GM20000 (cell line): ENCODE measurements around the gene SPATA12.

Source experiments
- DNase-seq: peaks from one replicate; pipeline ENCODE4 v3.0.0; 2012; ENCODE audit warnings: low spot score
- CTCF ChIP-seq: IDR thresholded peaks from 2 replicates; pipeline ENCODE4 v1.5.1; 2012; ENCODE audit warnings: mild to moderate bottlenecking, control low read depth; ENCODE audit errors: extremely low read depth, missing control alignments

Gene SPATA12

GRCh38 chr3:57064001-57064400 lies 3.5 kb downstream of the SPATA12 start:
- no peak for DNase-seq
- no peak for TF ChIP-seq CTCF

GRCh38 chr3:57064572-57064971 lies 4.1 kb downstream of the SPATA12 start:
- DNase-seq: no peak
- no peak for TF ChIP-seq CTCF

GRCh38 chr3:57065588-57065987 lies 5.1 kb downstream of the SPATA12 start:
- TF ChIP-seq CTCF: no peak
- DNase-seq: no peak

GRCh38 chr3:57066471-57066870 lies 6.0 kb downstream of the SPATA12 start:
- TF ChIP-seq CTCF: no peak

GRCh38 chr3:57068437-57069089 lies 8.1 kb downstream of the SPATA12 start:
- peak; percentile 87 for DNase-seq
- no peak for TF ChIP-seq CTCF

More at GRCh38 chr3:57066471-57066870, 6.0 kb downstream of the SPATA12 start:
- no peak for DNase-seq

GRCh38 chr3:57069503-57069902 lies 9.0 kb downstream of the SPATA12 start:
- DNase-seq: no peak
- no peak for TF ChIP-seq CTCF

- no peak for DNase-seq
- no peak for TF ChIP-seq CTCF
These were observed 13.2 kb downstream of the SPATA12 start for GRCh38 chr3:57073628-57074027.
